HG02884 (cell line): ENCODE measurements around the gene SF1.
A peak's percentile ranks its signal among the peaks of the same experiment; 100 is the strongest.
"Not testable (repeated sequence)": the region's sequence is repeated elsewhere in the genome, so short reads cannot be mapped to it uniquely, and the experiment has no call there.

ENCODE experiments used
- ATAC-seq: cut with Tn5 transposase; IDR thresholded peaks from one replicate; pipeline ENCODE4 v1.9.1; 2021; ENCODE audit warnings: mild to moderate bottlenecking, moderate library complexity; ENCODE audit not compliant: unreplicated experiment

SF1 gene

GRCh38 chr11:64778473-64779298 lies at the start of gene SF1:
Gene SF1 (minus strand): TSS chr11:64778542. CDS start chr11:64778392, 150 bp downstream.
- ATAC-seq = peak; percentile 78

GRCh38 chr11:64827451-64827839 lies 49.1 kb upstream of the SF1 start:
- no peak for ATAC-seq

GRCh38 chr11:64826578-64827450 lies 48.5 kb upstream of the SF1 start:
- ATAC-seq = no peak

GRCh38 chr11:64826062-64826461 lies 47.7 kb upstream of the SF1 start:
- ATAC-seq = no peak

- ATAC-seq = no peak
These were observed 45.3 kb upstream of the SF1 start for GRCh38 chr11:64823568-64824119.

GRCh38 chr11:64817476-64817875 lies 39.1 kb upstream of the SF1 start:
- no peak for ATAC-seq

GRCh38 chr11:64815433-64815832 lies 37.1 kb upstream of the SF1 start:
- ATAC-seq = not testable (repeated sequence)

GRCh38 chr11:64814712-64815187 lies 36.4 kb upstream of the SF1 start:
- peak; percentile 46 for ATAC-seq

GRCh38 chr11:64813826-64814225 lies 35.5 kb upstream of the SF1 start:
- ATAC-seq = no peak

- no peak for ATAC-seq
These were observed 32.5 kb upstream of the SF1 start for GRCh38 chr11:64810891-64811272.

GRCh38 chr11:64810271-64810890 lies 32.0 kb upstream of the SF1 start, which contains the start of gene MEN1:
Gene MEN1 (minus strand): TSS chr11:64810551. CDS start chr11:64810109, 442 bp downstream.
- peak; percentile 59 for ATAC-seq

- ATAC-seq = no peak
These were observed 31.5 kb upstream of the SF1 start for GRCh38 chr11:64809781-64810241.

GRCh38 chr11:64805481-64805880 lies 27.1 kb upstream of the SF1 start:
- ATAC-seq = no peak

GRCh38 chr11:64804346-64805210 lies 26.2 kb upstream of the SF1 start:
- no peak for ATAC-seq

GRCh38 chr11:64803846-64804345 lies 25.6 kb upstream of the SF1 start:
- no peak for ATAC-seq

GRCh38 chr11:64803158-64803845 lies 25.0 kb upstream of the SF1 start, which contains the start of gene MAP4K2:
Gene MAP4K2 (minus strand): TSS chr11:64803214. CDS start chr11:64803149, 65 bp downstream.
- no peak for ATAC-seq

GRCh38 chr11:64802370-64803157 lies 24.2 kb upstream of the SF1 start:
- ATAC-seq = no peak
